B cell (primary cell): Measurements from ENCODE around the gene SEC63. TPM values are rescaled to one million over a fixed set of nuclear protein-coding genes. Genes with fewer than 3 reads are reported as not detected.

ENCODE experiments used
- ATAC-seq: fragments of 200-7000 bp; cut with Tn5 transposase; one replicate; pipeline ENCODE4 v1.10.0; 2021; ENCODE audit warnings: low read depth, mild to moderate bottlenecking, moderate number of reproducible peaks, moderate library complexity
- CTCF ChIA-PET: fragments of 350-600 bp; sonication (Branson Sonifier 250); formaldehyde crosslinking; loops from one replicate; lab custom pipeline; 2021; ENCODE audit warnings: antibody characterized with exemption, inconsistent platforms; lab: Charles Lee
- POLR2A ChIA-PET: fragments of 350-600 bp; sonication (Branson Sonifier 250); formaldehyde crosslinking; loops from one replicate; lab custom pipeline; 2021; ENCODE audit warnings: antibody characterized with exemption; lab: Charles Lee
- DNase-seq: peaks from one replicate; pipeline ENCODE4 v3.0.0; 2013
- H2AFZ ChIP-seq: 2 replicates; pipeline ENCODE4 v1.6.1; 2012; ENCODE audit warnings: mild to moderate bottlenecking, low read depth, low read length; ENCODE audit not compliant: insufficient read depth, poor library complexity, severe bottlenecking
- H3K27ac ChIP-seq, 2 donors: 1 replicate in 1 of 2; 2 replicates in 1 of 2; pipeline ENCODE4 v1.5.1; 2012 to 2013; ENCODE audit warnings: low read length in 2 of 2, mild to moderate bottlenecking in 2 of 2, moderate library complexity in 1 of 2
- H3K27me3 ChIP-seq, 4 experiments: fragments of 200-600 bp in 1 of 4; sonication (generic) in 1 of 4; replicated peaks in 1 of 4; 1 replicate in 2 of 4; 2 replicates in 2 of 4; pipeline versions ENCODE4 v1.6.1 to v1.7.0; 2013 to 2016; ENCODE audit warnings: low read length in 3 of 4, mild to moderate bottlenecking in 2 of 4, mixed read lengths in 1 of 4, moderate library complexity in 1 of 4; ENCODE audit not compliant: insufficient read depth in 4 of 4, control insufficient read depth in 3 of 4; ENCODE audit errors: control extremely low read depth in 1 of 4
- H3K36me3 ChIP-seq, 2 experiments: replicated peaks in 1 of 2; 1 replicate in 1 of 2; 2 replicates in 1 of 2; pipeline versions ENCODE4 v1.6.1 to v1.7.1; 2013; ENCODE audit warnings: low read length in 1 of 2; ENCODE audit not compliant: insufficient read depth in 2 of 2, control insufficient read depth in 1 of 2; ENCODE audit errors: control extremely low read depth in 1 of 2, extremely low read depth in 1 of 2
- H3K4me1 ChIP-seq, 2 donors: fragments of 200-600 bp in 1 of 2; sonication (generic) in 1 of 2; 1 replicate in 1 of 2; 2 replicates in 1 of 2; pipeline versions ENCODE4 v1.5.1 to v1.6.1; 2013 to 2017; ENCODE audit warnings: low read length in 2 of 2; ENCODE audit not compliant: control insufficient read depth in 2 of 2, insufficient read depth in 2 of 2
- H3K4me2 ChIP-seq: replicated peaks from 2 replicates; pipeline ENCODE3; 2012; ENCODE audit warnings: mild to moderate bottlenecking, low read depth, low read length; ENCODE audit not compliant: poor library complexity, severe bottlenecking
- H3K4me3 ChIP-seq, 5 experiments: fragments of 200-600 bp in 1 of 5; sonication (generic) in 1 of 5; 1 replicate in 3 of 5; 2 replicates in 2 of 5; pipeline versions ENCODE4 v1.5.1 to v1.7.0; 2011 to 2016; ENCODE audit warnings: low read length in 4 of 5, mild to moderate bottlenecking in 4 of 5, low read depth in 2 of 5, control low read depth in 1 of 5, moderate library complexity in 1 of 5; ENCODE audit not compliant: insufficient read depth in 1 of 5; ENCODE audit errors: control extremely low read depth in 1 of 5, extremely low read depth in 1 of 5
- H3K79me2 ChIP-seq: fragments of 200-600 bp; sonication (generic); one replicate; pipeline ENCODE4 v1.6.0; 2016; ENCODE audit warnings: low read length; ENCODE audit not compliant: control insufficient read depth, insufficient read depth
- H3K9ac ChIP-seq: fragments of 200-600 bp; sonication (generic); 2 replicates; pipeline ENCODE4 v1.6.1; 2017; ENCODE audit warnings: mild to moderate bottlenecking, low read length, moderate library complexity
- H3K9me3 ChIP-seq, 3 donors: one replicate each; pipeline versions ENCODE4 v1.6.1 to v1.7.1; 2013; ENCODE audit warnings: low read length in 2 of 3; ENCODE audit not compliant: control insufficient read depth in 2 of 3, insufficient read depth in 1 of 3; ENCODE audit errors: control extremely low read depth in 1 of 3
- H4K20me1 ChIP-seq: 2 replicates; pipeline ENCODE4 v1.6.0; 2012; ENCODE audit warnings: mild to moderate bottlenecking, low read length; ENCODE audit not compliant: insufficient read depth, control insufficient read depth, poor library complexity, severe bottlenecking
- H3K27ac Mint-ChIP-seq: one replicate; pipeline ENCODE4 v1.8.0; 2021; ENCODE audit warnings: mixed read lengths
- H3K27me3 Mint-ChIP-seq: one replicate; pipeline ENCODE4 v1.8.0; 2021; ENCODE audit warnings: mixed read lengths
- H3K4me1 Mint-ChIP-seq: one replicate; pipeline ENCODE4 v1.8.0; 2021; ENCODE audit warnings: mixed read lengths
- H3K4me3 Mint-ChIP-seq: one replicate; pipeline ENCODE4 v1.8.0; 2021; ENCODE audit warnings: mixed read lengths
- H3K9me3 Mint-ChIP-seq: one replicate; pipeline ENCODE4 v1.8.0; 2022; ENCODE audit warnings: mixed read lengths; ENCODE audit not compliant: insufficient read depth
- EZH2 ChIP-seq: IDR thresholded peaks from 2 replicates; pipeline ENCODE4 v1.6.1; 2012; ENCODE audit warnings: borderline replicate concordance, low read depth, mild to moderate bottlenecking, moderate library complexity, low read length; ENCODE audit not compliant: insufficient read depth, poor library complexity, severe bottlenecking
- WGBS: methylation state at CpG from one replicate; pipeline ENCODE4 v1.1.5; 2013; ENCODE audit warnings: missing lambda C conversion rate; ENCODE audit not compliant: insufficient coverage; 5-methylcytosine and 5-hydroxymethylcytosine counted together
- intact Hi-C: fragments of 100-400 bp; cut with micrococcal nuclease; formaldehyde crosslinking; loops from one replicate; pipeline ENCODE4 v1.10.0; 2022
- polyA plus RNA-seq: library from polyadenylated mRNA; depleted of rRNA; stranded (reverse); fragments of >200 nt; gene quantifications from 2 replicates; pipeline ENCODE4 v1.2.3, GENCODE V29; 2012
- total RNA-seq, 2 donors: library from RNA; stranded (reverse); fragments of 120-200 nt in 1 of 2; gene quantifications; 1 replicate in 1 of 2; 2 replicates in 1 of 2; pipeline versions ENCODE4 v1.2.3 to v1.2.4, GENCODE V29; 2013 to 2022
- TF ChIP-seq, protein P1 (sequence below): fragments of 200-600 bp; IDR thresholded peaks from one replicate; pipeline ENCODE4 v1.8.0; 2022; ENCODE audit warnings: antibody characterized with exemption, mild to moderate bottlenecking

The SEC63 gene
- total and polyA plus RNA-seq, 2 donors (not counting 1 experiment from before 2014, with no cell fraction given) = 12.5 to 79.5 TPM

DNA sequence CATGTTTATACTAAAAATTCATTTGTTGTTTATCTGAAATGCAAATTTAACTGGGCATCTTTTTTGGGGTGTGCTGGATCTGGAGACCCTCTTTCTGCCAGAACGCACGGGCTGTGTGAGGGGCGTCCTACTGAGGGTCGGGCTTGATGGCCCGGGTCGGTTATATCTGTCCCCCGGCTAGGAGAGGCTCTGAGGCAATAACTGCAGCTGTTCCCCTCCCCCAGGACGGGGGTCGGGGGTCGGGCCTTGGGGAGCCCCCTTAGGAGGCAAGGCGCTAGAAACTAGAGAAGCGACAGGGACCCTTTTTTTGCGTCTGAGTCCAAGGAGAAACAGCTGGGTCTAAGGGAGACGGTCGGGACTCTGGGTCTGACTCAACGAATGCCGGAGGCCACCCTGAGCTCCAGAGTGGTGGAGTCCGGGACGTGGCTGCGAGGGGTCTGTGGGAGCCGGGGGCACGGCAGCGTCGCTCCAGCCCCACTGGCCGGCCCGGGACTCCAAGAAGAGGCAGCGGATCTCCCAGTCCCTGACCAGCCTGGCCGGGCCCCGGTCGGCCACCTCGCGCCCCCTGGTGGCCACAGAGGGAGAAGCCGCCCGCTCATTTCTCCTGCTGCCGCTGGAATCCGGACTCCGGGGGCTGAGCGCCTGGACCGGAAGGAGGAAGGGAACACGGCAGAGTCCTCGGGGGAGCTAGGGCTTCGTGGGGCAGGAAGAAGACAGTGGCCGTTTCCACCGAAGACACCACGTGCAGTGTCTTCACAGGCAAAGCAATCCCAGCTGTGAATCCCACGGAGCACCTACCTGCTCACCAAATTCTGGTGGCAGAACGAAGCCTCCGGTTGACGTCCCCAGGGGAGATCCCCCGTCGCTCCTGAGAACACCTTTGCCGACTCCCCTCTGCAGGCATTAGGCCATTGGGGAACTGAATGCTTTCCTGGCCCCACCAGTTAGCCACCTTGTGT, 109.9 kb downstream of the SEC63 start:
- Mint-ChIP-seq H3K9me3 (no peaks in the 10 kb centered on the region), H3K27ac (no peak overlapping the region), H3K27me3 (peaks cover 7% of the 10 kb centered on the region), H3K4me3 (peak overlapping the region; percentile 85), H3K4me1 (peaks cover 15% of the 10 kb centered on the region)
- Histone ChIP-seq H3K4me1 (peaks cover 9 to 13% of the 10 kb centered on the region in 2 donors), H3K9me3 (no peaks in the 10 kb centered on the region), H3K27me3 (peaks cover 0 to 9% (median 2%) of the 10 kb centered on the region in 4 experiments), H3K4me3 (peak overlapping the region; percentile 3 to 65 (median 56)), H3K4me2 (peak overlapping the region; percentile 96), H4K20me1 (no peaks in the 10 kb centered on the region), H3K9ac (peak overlapping the region; percentile 69), H3K27ac (peak overlapping the region in 1 of 2 donors; percentile 34), H3K36me3 (no peaks in the 10 kb centered on the region), H3K79me2 (no peaks in the 10 kb centered on the region), H2AFZ (peak overlapping the region; percentile 96)
- DNase-seq (peak; percentile 85), ATAC-seq (peak; percentile 90)
- CTCF ChIA-PET = interaction anchor here (0.6 to 4.6 kb wide), 69 partner anchors 9 to 1513 kb away, joined by 3 to 55 read pairs (median 4); partner anchors contain the start of genes PDSS2, SCML4 and SEC63
- intact Hi-C loops = loop anchor here (1.0 to 10.0 kb wide), 7 partner anchors 36 to 716 kb away; partner anchors contain the start of gene SOBP
- TF ChIP-seq, protein P1, sequence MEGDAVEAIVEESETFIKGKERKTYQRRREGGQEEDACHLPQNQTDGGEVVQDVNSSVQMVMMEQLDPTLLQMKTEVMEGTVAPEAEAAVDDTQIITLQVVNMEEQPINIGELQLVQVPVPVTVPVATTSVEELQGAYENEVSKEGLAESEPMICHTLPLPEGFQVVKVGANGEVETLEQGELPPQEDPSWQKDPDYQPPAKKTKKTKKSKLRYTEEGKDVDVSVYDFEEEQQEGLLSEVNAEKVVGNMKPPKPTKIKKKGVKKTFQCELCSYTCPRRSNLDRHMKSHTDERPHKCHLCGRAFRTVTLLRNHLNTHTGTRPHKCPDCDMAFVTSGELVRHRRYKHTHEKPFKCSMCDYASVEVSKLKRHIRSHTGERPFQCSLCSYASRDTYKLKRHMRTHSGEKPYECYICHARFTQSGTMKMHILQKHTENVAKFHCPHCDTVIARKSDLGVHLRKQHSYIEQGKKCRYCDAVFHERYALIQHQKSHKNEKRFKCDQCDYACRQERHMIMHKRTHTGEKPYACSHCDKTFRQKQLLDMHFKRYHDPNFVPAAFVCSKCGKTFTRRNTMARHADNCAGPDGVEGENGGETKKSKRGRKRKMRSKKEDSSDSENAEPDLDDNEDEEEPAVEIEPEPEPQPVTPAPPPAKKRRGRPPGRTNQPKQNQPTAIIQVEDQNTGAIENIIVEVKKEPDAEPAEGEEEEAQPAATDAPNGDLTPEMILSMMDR = peak; percentile 96
- no peak for TF ChIP-seq EZH2
- 5% methylated on average over 52 of the region's 52 CpGs for WGBS
- POLR2A ChIA-PET = interaction anchor here (1.1 kb wide), 1 partner anchor 26 kb away, joined by 3 read pairs; no protein-coding TSS in a partner anchor
